DLD1 (cell line): ENCODE data around the gene PXN.

ENCODE experiments used
- in situ Hi-C: cut with HindIII; loops from 2 replicates; pipeline ENCODE4 v1.10.0; 2017; ENCODE audit warnings: low sequenced_read_pairs

PXN gene

GRCh38 chr12:120181991-120182631, 83.4 kb downstream of the PXN start:
- in situ Hi-C loops = no loop called here

- in situ Hi-C loops = no loop called here
Observed at GRCh38 chr12:120180975-120181374, 84.6 kb downstream of the PXN start.

GRCh38 chr12:120175537-120175936, 90.0 kb downstream of the PXN start:
- in situ Hi-C loops = no loop called here

GRCh38 chr12:120175062-120175461, 90.5 kb downstream of the PXN start:
- in situ Hi-C loops = no loop called here

GRCh38 chr12:120172053-120172452, 93.5 kb downstream of the PXN start:
- in situ Hi-C loops = no loop called here

GRCh38 chr12:120170631-120171030, 94.9 kb downstream of the PXN start:
- in situ Hi-C loops = no loop called here

- in situ Hi-C loops = no loop called here
Observed at GRCh38 chr12:120169946-120170345, 95.6 kb downstream of the PXN start.

- in situ Hi-C loops = no loop called here
Observed at GRCh38 chr12:120168337-120168736, 97.2 kb downstream of the PXN start.

- in situ Hi-C loops = no loop called here
Observed at GRCh38 chr12:120167529-120168095, 97.9 kb downstream of the PXN start.

GRCh38 chr12:120164293-120164692, 101.2 kb downstream of the PXN start:
- in situ Hi-C loops = no loop called here

- in situ Hi-C loops = no loop called here
Observed at GRCh38 chr12:120162763-120163162, 102.8 kb downstream of the PXN start.

- in situ Hi-C loops = no loop called here
Observed at GRCh38 chr12:120161852-120162251, 103.7 kb downstream of the PXN start.
